GM19023 (cell line): ENCODE results near the gene DKK2.

Experiments
- ATAC-seq: cut with Tn5 transposase; IDR thresholded peaks from one replicate; pipeline ENCODE4 v1.9.1; 2021; ENCODE audit warnings: mild to moderate bottlenecking, moderate library complexity; ENCODE audit not compliant: unreplicated experiment

Gene DKK2

GRCh38 chr4:107035819-107036583, at the start of gene DKK2:
Gene DKK2, minus strand, starts transcription at chr4:107036313. Its CDS starts 722 bp downstream, at chr4:107035591.
- ATAC-seq: no peak

- ATAC-seq: no peak
These were observed 41.1 kb upstream of the DKK2 start for GRCh38 chr4:107077192-107077591.

GRCh38 chr4:107072836-107073736, 37.0 kb upstream of the DKK2 start:
- no peak for ATAC-seq

GRCh38 chr4:107071108-107071507, 35.0 kb upstream of the DKK2 start:
- ATAC-seq: no peak

- ATAC-seq: no peak
These were observed 32.9 kb upstream of the DKK2 start for GRCh38 chr4:107069049-107069448.

- no peak for ATAC-seq
These were observed 32.0 kb upstream of the DKK2 start for GRCh38 chr4:107068116-107068515.

GRCh38 chr4:107066621-107067020, 30.5 kb upstream of the DKK2 start:
- ATAC-seq: no peak

- no peak for ATAC-seq
These were observed 29.1 kb upstream of the DKK2 start for GRCh38 chr4:107065201-107065600.

GRCh38 chr4:107060388-107060787, 24.3 kb upstream of the DKK2 start:
- no peak for ATAC-seq

GRCh38 chr4:107058828-107059227, 22.7 kb upstream of the DKK2 start:
- no peak for ATAC-seq

- no peak for ATAC-seq
These were observed 14.5 kb upstream of the DKK2 start for GRCh38 chr4:107050525-107051135.

GRCh38 chr4:107046261-107046660, 10.1 kb upstream of the DKK2 start:
- ATAC-seq: no peak

GRCh38 chr4:107044170-107044569, 8.1 kb upstream of the DKK2 start:
- ATAC-seq: no peak

- no peak for ATAC-seq
These were observed 1.1 kb upstream of the DKK2 start for GRCh38 chr4:107037199-107037584.

GRCh38 chr4:107036584-107037198, 578 bp upstream of the DKK2 start:
- ATAC-seq: no peak

- no peak for ATAC-seq
These were observed 906 bp downstream of the DKK2 start for GRCh38 chr4:107034996-107035818.

- ATAC-seq: no peak
These were observed 1.8 kb downstream of the DKK2 start for GRCh38 chr4:107034091-107034995.

- no peak for ATAC-seq
These were observed 8.7 kb downstream of the DKK2 start for GRCh38 chr4:107027379-107027778.

GRCh38 chr4:107018344-107018735, 17.8 kb downstream of the DKK2 start:
- ATAC-seq: no peak
